ENCODE data around the gene AP2S1. TPM values are rescaled to one million over a fixed set of nuclear protein-coding genes. Genes with fewer than 3 reads are reported as not detected.
A peak's percentile ranks its signal among the peaks of the same experiment; 100 is the strongest.

Gene AP2S1
- total and polyA plus RNA-seq, 2 of the 8 experiments (the other 6 are each of a cell fraction or from before 2014, with no cell fraction given), result 195 to 211 TPM

DNA sequence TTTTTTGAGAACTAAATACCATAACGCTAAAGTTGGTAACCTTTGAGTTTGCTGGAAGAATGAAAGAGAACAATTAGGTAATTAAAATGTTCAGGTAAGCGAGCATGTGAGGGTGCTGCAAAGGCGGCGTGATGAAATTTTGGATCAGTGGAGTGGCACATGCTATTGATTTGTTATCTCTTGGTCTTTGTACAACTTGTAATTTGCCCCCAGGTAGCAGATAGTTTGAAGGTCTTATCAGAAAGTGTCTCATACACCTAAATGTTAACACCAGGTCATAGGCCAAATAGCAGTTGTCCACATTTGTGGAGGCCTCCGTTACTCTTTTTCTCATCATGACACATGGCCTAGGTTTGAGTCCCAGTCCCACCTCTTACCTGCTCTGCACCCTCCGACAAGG, 25.0 kb upstream of the AP2S1 start:
- Histone ChIP-seq H2BK5ac (ENCODE audit: low read depth, low read length) (0 out of 2 replicates have a peak overlapping the region, but pooled peaks have one; percentile 40), H3K18ac (ENCODE audit: extremely low read depth, low read length) (peak overlapping the region; percentile 68; the same call in 1 of the 2 replicates), H2BK12ac (ENCODE audit: low read depth, low read length) (peak overlapping the region; percentile 45; the same call in 1 of the 2 replicates), H3K4ac (replicated peaks; ENCODE audit: insufficient read length, low read depth, low read length) (peak overlapping the region; percentile 69), H3K14ac (ENCODE audit: insufficient read length) (no peak overlapping the region), H3K9me3 (ENCODE audit: insufficient read depth in 2 of 2, low read depth in 1 of 2, low read length in 1 of 2) (no peaks in the 10 kb centered on the region), H3K23ac (ENCODE audit: insufficient read length) (no peak overlapping the region), H4K91ac (replicated peaks; ENCODE audit: insufficient read length, low read length) (no peak overlapping the region), H3K4me3 (ENCODE audit: extremely low read depth in 1 of 4, insufficient read depth in 2 of 4, low read depth in 3 of 4, low read length in 4 of 4) (no peak overlapping the region), H3K56ac (replicated peaks; ENCODE audit: insufficient read length, low read depth, low read length) (no peak overlapping the region), H3K4me1 (replicated peaks in 1 of 4; ENCODE audit: control insufficient read depth in 3 of 4, insufficient read depth in 4 of 4, low read length in 3 of 4) (peaks cover 0 to 3% (median 1%) of the 10 kb centered on the region in 4 experiments; a peak in 2 of 7 replicates), H2AK5ac (ENCODE audit: low read depth, low read length) (peak overlapping the region; percentile 93; the same call in 1 of the 2 replicates), H2AFZ (ENCODE audit: low read length) (no peak overlapping the region), H3K79me2 (ENCODE audit: control insufficient read depth in 1 of 2, insufficient read depth in 2 of 2, low read length in 2 of 2) (peaks cover 0 to 55% of the 10 kb centered on the region in 2 experiments; a peak in 2 of 4 replicates), H3K4me2 (ENCODE audit: insufficient read depth in 1 of 2, low read depth in 2 of 2, low read length in 2 of 2) (peak overlapping the region in 1 of 2 experiments; percentile 6; a peak in 1 of 4 replicates), H4K5ac (ENCODE audit: insufficient read length, low read depth, low read length) (peak overlapping the region; percentile 52), H2BK120ac (replicated peaks; ENCODE audit: low read depth, low read length) (peak overlapping the region; percentile 53), H4K20me1 (replicated peaks in 1 of 2; ENCODE audit: control insufficient read depth in 1 of 2, insufficient read depth in 2 of 2, low read length in 2 of 2) (peaks cover 0 to 2% of the 10 kb centered on the region in 2 experiments), H3K79me1 (ENCODE audit: low read depth, low read length) (peaks cover 4% of the 10 kb centered on the region), H3K23me2 (ENCODE audit: low read depth, low read length) (no peaks in the 10 kb centered on the region), H3K27ac (ENCODE audit: low read depth, low read length) (peak overlapping the region; percentile 56; the same call in 1 of the 2 replicates), H2BK20ac (ENCODE audit: low read length) (no peak overlapping the region), H3K36me3 (ENCODE audit: control insufficient read depth in 2 of 4, insufficient read depth in 4 of 4, low read length in 3 of 4) (no peaks in the 10 kb centered on the region; a peak in 1 of 8 replicates), H2BK15ac (ENCODE audit: low read length) (no peak overlapping the region), H4K8ac (ENCODE audit: extremely low read depth, insufficient read depth, low read length) (no peak overlapping the region), H3K9ac (replicated peaks in 1 of 4; ENCODE audit: extremely low read depth in 1 of 4, low read depth in 3 of 4, low read length in 3 of 4) (no peak overlapping the region), H3K27me3 (replicated peaks in 1 of 4; ENCODE audit: control insufficient read depth in 3 of 4, extremely low read depth in 1 of 4, insufficient read depth in 3 of 4, low read length in 3 of 4) (no peaks in the 10 kb centered on the region)
- FAIRE-seq, result no peak
- ChIA-PET CTCF (ENCODE audit: partially characterized antibody) (interaction anchor here (1.0 kb wide), 1 partner anchor 115 kb away, joined by 3 read pairs; no protein-coding TSS in a partner anchor), POLR2A (ENCODE audit: partially characterized antibody) (interaction anchor here (1.0 to 12.0 kb wide), 4 partner anchors 8 to 15 kb away, joined by 6 to 102 read pairs (median 34); partner anchors contain the start of gene ARHGAP35)
- 89% methylated on average over 6 of the region's 6 CpGs; no CpG with 5 or more reads in 1 of the 2 experiments for WGBS, 2 experiments (ENCODE audit: extremely low coverage in 1 of 2, insufficient coverage in 1 of 2, insufficient read length in 1 of 2, insufficient replicate concordance in 2 of 2, low coverage in 1 of 2, low lambda C conversion rate in 2 of 2, missing lambda C conversion rate in 1 of 2)
- DNase-seq (ENCODE audit: low read depth in 1 of 2, low spot score in 2 of 2), result no peak
- no peak for TF ChIP-seq EZH2 (IDR thresholded peaks at IDR 0.05; ENCODE audit: low read depth, low read length, severe bottlenecking)
- no peak for TF ChIP-seq MAFK (IDR thresholded peaks at IDR 0.05; ENCODE audit: low read depth, low read length)
- no peak for TF ChIP-seq BRCA1 (IDR thresholded peaks at IDR 0.05; ENCODE audit: low read depth, low read length)
- no peak for TF ChIP-seq RAD21 (IDR thresholded peaks at IDR 0.05 in 1 of 2, conservative IDR thresholded peaks at IDR 0.05 in 1 of 2; ENCODE audit: low read depth in 2 of 2, low read length in 2 of 2)
- TF ChIP-seq CREB1 (IDR thresholded peaks at IDR 0.05), result no peak
- no peak for TF ChIP-seq YY1 (IDR thresholded peaks at IDR 0.05; ENCODE audit: low read depth, low read length)
- no peak for TF ChIP-seq CTBP2 (IDR thresholded peaks at IDR 0.05; ENCODE audit: borderline replicate concordance, insufficient read depth, insufficient read length, low read length)
- no peak for TF ChIP-seq ZNF274 (IDR thresholded peaks at IDR 0.05; ENCODE audit: borderline replicate concordance, extremely low read depth, low read length)
- no peak for TF ChIP-seq KDM4A (IDR thresholded peaks at IDR 0.05; ENCODE audit: low read depth, low read length, severe bottlenecking)
- TF ChIP-seq HDAC6 (IDR thresholded peaks at IDR 0.05; ENCODE audit: low read depth, low read length), result no peak
- no peak for TF ChIP-seq POLR2AphosphoS5 (IDR thresholded peaks at IDR 0.05; ENCODE audit: low read depth, low read length)
- no peak for TF ChIP-seq SIN3A (conservative IDR thresholded peaks at IDR 0.05 in 1 of 2, IDR thresholded peaks at IDR 0.05 in 1 of 2; ENCODE audit: low read depth in 1 of 2, low read length in 2 of 2)
- no peak for TF ChIP-seq TBP (IDR thresholded peaks at IDR 0.05; ENCODE audit: low read depth, low read length)

Measured in H1 (cell line).